Measurements from ENCODE around the gene DENND4B.
"Not testable (repeated sequence)": the region's sequence is repeated elsewhere in the genome, so short reads cannot be mapped to it uniquely, and the experiment has no call there.

DENND4B gene

DNA sequence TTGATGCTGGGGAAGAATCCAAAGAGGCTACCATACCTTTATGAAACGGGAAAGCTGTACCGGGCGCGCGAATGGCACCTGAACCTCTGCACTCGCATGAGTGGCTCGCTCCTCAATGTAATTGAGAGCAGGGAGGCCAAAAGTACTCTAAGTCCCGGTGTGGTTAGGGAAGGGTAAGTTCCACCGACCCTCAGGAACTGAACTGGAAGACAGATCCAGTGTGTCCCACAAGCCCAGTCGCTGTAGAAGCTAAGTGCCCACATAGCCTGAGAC is 24.8 kb downstream of the DENND4B start:
- peaks cover 32% of the 10 kb centered on the region for H3K4me1 ChIP-seq (ENCODE audit: insufficient read depth, low read length)
- peak overlapping the region; percentile 72 for H3K4me3 ChIP-seq (ENCODE audit: low read length)
- H3K27me3 ChIP-seq (ENCODE audit: insufficient read depth, low read length) = no peaks in the 10 kb centered on the region
- H3K9me3 ChIP-seq (ENCODE audit: low read length) = no peaks in the 10 kb centered on the region
- H3K36me3 ChIP-seq (ENCODE audit: insufficient read depth, low read length) = peaks cover 8% of the 10 kb centered on the region
- no peak overlapping the region for H2AFZ ChIP-seq (ENCODE audit: low read depth, low read length)

- H3K36me3 ChIP-seq (ENCODE audit: insufficient read depth, low read length) = peaks cover 8% of the 10 kb centered on the region
- peaks cover 32% of the 10 kb centered on the region for H3K4me1 ChIP-seq (ENCODE audit: insufficient read depth, low read length)
- no peak overlapping the region for H2AFZ ChIP-seq (ENCODE audit: low read depth, low read length)
- no peaks in the 10 kb centered on the region for H3K9me3 ChIP-seq (ENCODE audit: low read length)
- peak overlapping the region; percentile 72 for H3K4me3 ChIP-seq (ENCODE audit: low read length)
- H3K27me3 ChIP-seq (ENCODE audit: insufficient read depth, low read length) = no peaks in the 10 kb centered on the region
Measured at GRCh38 chr1:153921080-153921802, 25.3 kb downstream of the DENND4B start.

DNA sequence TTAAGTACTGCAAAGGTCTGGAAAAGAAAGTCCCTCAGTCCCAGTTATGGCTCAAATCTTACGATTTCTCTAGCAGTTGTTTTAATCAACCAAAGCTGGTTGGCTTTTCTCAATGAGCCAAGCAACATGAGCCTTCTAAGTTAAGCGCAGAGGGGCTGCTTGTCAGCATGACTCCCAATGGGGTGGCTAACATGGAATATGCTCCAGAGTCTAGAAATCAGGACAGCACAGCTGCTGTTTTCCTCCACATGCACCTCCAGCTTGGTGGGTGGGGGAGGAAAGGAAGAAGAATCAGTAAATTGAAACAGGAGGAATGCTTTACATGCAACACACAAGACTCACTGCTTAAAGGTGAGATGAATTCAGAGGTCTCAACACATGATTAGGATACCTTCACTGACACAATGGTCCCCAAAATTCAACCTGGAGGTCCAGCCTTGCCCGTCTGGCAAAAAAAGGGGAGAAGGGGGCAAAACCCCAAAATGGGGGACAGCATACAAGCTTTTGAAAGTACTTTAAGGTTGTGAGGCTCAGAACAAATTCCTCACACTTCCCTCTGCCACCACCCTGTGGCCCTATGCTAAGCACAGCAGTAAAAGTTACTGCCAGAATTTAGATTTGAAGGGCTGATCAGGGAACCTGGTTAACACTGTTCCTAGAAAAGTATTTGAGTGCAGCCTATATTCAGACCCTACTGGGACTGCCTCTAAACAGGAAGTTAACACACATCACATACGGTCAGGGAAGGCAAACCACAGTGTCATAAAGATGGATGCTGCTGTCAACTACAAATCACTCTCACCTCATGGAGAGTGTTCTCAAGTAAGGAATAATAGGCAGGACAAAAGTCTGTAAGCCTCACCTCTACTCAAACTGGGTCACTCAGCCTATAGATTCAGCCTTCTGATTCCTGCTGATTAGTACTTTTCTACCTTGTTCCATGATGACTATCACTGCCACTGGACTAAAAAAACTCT is 26.4 kb downstream of the DENND4B start:
- peaks cover 32% of the 10 kb centered on the region for H3K4me1 ChIP-seq (ENCODE audit: insufficient read depth, low read length)
- no peak overlapping the region for H2AFZ ChIP-seq (ENCODE audit: low read depth, low read length)
- no peaks in the 10 kb centered on the region for H3K27me3 ChIP-seq (ENCODE audit: insufficient read depth, low read length)
- peak overlapping the region; percentile 72 for H3K4me3 ChIP-seq (ENCODE audit: low read length)
- H3K9me3 ChIP-seq (ENCODE audit: low read length) = no peaks in the 10 kb centered on the region
- H3K36me3 ChIP-seq (ENCODE audit: insufficient read depth, low read length) = peaks cover 11% of the 10 kb centered on the region

GRCh38 chr1:153916297-153916696 is 30.2 kb downstream of the DENND4B start:
- peaks cover 15% of the 10 kb centered on the region for H3K36me3 ChIP-seq (ENCODE audit: insufficient read depth, low read length)
- H3K4me1 ChIP-seq (ENCODE audit: insufficient read depth, low read length) = peaks cover 23% of the 10 kb centered on the region
- H3K27me3 ChIP-seq (ENCODE audit: insufficient read depth, low read length) = no peaks in the 10 kb centered on the region
- H3K9me3 ChIP-seq (ENCODE audit: low read length) = no peaks in the 10 kb centered on the region
- no peak overlapping the region for H3K4me3 ChIP-seq (ENCODE audit: low read length)
- H2AFZ ChIP-seq (ENCODE audit: low read depth, low read length) = no peak overlapping the region

- Histone ChIP-seq H3K9me3 (ENCODE audit: low read length) (no peaks in the 10 kb centered on the region), H3K36me3 (ENCODE audit: insufficient read depth, low read length) (peaks cover 15% of the 10 kb centered on the region), H3K4me1 (ENCODE audit: insufficient read depth, low read length) (no peaks in the 10 kb centered on the region), H3K4me3 (ENCODE audit: low read length) (no peak overlapping the region), H3K27me3 (ENCODE audit: insufficient read depth, low read length) (no peaks in the 10 kb centered on the region), H2AFZ (ENCODE audit: low read depth, low read length) (no peak overlapping the region)
Measured at GRCh38 chr1:153912349-153912748, 34.2 kb downstream of the DENND4B start.

- H3K27me3 ChIP-seq (ENCODE audit: insufficient read depth, low read length); H3K9me3 ChIP-seq (ENCODE audit: low read length); H3K4me3 ChIP-seq (ENCODE audit: low read length); H2AFZ ChIP-seq (ENCODE audit: low read depth, low read length); H3K4me1 ChIP-seq (ENCODE audit: insufficient read depth, low read length): not testable (repeated sequence)
- H3K36me3 ChIP-seq (ENCODE audit: insufficient read depth, low read length) = peaks cover 17% of the 10 kb centered on the region
Measured at GRCh38 chr1:153910560-153910959, 36.0 kb downstream of the DENND4B start.

DNA sequence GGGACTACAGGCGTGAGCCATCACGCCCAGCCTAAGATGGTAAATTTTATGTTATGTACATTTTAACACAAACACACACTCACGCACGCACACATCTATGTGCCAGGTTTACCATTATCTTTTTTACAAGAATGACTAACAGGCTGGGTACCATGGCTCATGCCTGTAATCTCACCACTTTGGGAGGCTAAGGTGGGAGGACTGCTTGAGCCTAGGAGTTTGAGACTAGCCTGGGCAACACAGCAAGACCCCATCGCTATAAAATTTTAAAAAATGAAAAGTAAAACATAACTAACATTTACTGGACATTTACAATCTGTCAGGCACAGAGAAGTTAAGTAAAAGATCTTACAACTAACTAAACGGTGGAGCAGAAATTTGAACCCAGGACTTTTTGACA is 38.4 kb downstream of the DENND4B start:
- H3K9me3 ChIP-seq (ENCODE audit: low read length) = peaks cover 4% of the 10 kb centered on the region
- H3K27me3 ChIP-seq (ENCODE audit: insufficient read depth, low read length) = no peaks in the 10 kb centered on the region
- H3K36me3 ChIP-seq (ENCODE audit: insufficient read depth, low read length) = peaks cover 16% of the 10 kb centered on the region

GRCh38 chr1:153907134-153907533 is 39.4 kb downstream of the DENND4B start:
- no peaks in the 10 kb centered on the region for H3K4me1 ChIP-seq (ENCODE audit: insufficient read depth, low read length)
- no peak overlapping the region for H3K4me3 ChIP-seq (ENCODE audit: low read length)

More for the DNA sequence above, 38.4 kb downstream of the DENND4B start:
- H3K4me1 ChIP-seq (ENCODE audit: insufficient read depth, low read length) = no peaks in the 10 kb centered on the region
- H2AFZ ChIP-seq (ENCODE audit: low read depth, low read length) = no peak overlapping the region
- no peak overlapping the region for H3K4me3 ChIP-seq (ENCODE audit: low read length)

GRCh38 chr1:153906396-153906795 is 40.1 kb downstream of the DENND4B start:
- H2AFZ ChIP-seq (ENCODE audit: low read depth, low read length) = no peak overlapping the region
- peaks cover 4% of the 10 kb centered on the region for H3K9me3 ChIP-seq (ENCODE audit: low read length)
- H3K27me3 ChIP-seq (ENCODE audit: insufficient read depth, low read length) = no peaks in the 10 kb centered on the region
- peaks cover 16% of the 10 kb centered on the region for H3K36me3 ChIP-seq (ENCODE audit: insufficient read depth, low read length)
- no peaks in the 10 kb centered on the region for H3K4me1 ChIP-seq (ENCODE audit: insufficient read depth, low read length)
- H3K4me3 ChIP-seq (ENCODE audit: low read length) = no peak overlapping the region

More at GRCh38 chr1:153907134-153907533, 39.4 kb downstream of the DENND4B start:
- H3K9me3 ChIP-seq (ENCODE audit: low read length) = peaks cover 4% of the 10 kb centered on the region
- H2AFZ ChIP-seq (ENCODE audit: low read depth, low read length) = no peak overlapping the region
- peaks cover 16% of the 10 kb centered on the region for H3K36me3 ChIP-seq (ENCODE audit: insufficient read depth, low read length)
- H3K27me3 ChIP-seq (ENCODE audit: insufficient read depth, low read length) = no peaks in the 10 kb centered on the region

GRCh38 chr1:153905908-153906307 is 40.6 kb downstream of the DENND4B start:
- H3K4me1 ChIP-seq (ENCODE audit: insufficient read depth, low read length); H3K27me3 ChIP-seq (ENCODE audit: insufficient read depth, low read length); H3K4me3 ChIP-seq (ENCODE audit: low read length); H2AFZ ChIP-seq (ENCODE audit: low read depth, low read length); H3K9me3 ChIP-seq (ENCODE audit: low read length): not testable (repeated sequence)
- peaks cover 18% of the 10 kb centered on the region for H3K36me3 ChIP-seq (ENCODE audit: insufficient read depth, low read length)

GRCh38 chr1:153903841-153904455 is 42.6 kb downstream of the DENND4B start:
- Histone ChIP-seq H3K36me3 (ENCODE audit: insufficient read depth, low read length) (peaks cover 18% of the 10 kb centered on the region), H3K27me3 (ENCODE audit: insufficient read depth, low read length) (no peaks in the 10 kb centered on the region), H3K4me3 (ENCODE audit: low read length) (no peak overlapping the region)

GRCh38 chr1:153899509-153899908 is 47.0 kb downstream of the DENND4B start:
- no peak overlapping the region for H3K4me3 ChIP-seq (ENCODE audit: low read length)
- H3K36me3 ChIP-seq (ENCODE audit: insufficient read depth, low read length) = peaks cover 16% of the 10 kb centered on the region
- H3K9me3 ChIP-seq (ENCODE audit: low read length) = peaks cover 2% of the 10 kb centered on the region

More at GRCh38 chr1:153903841-153904455, 42.6 kb downstream of the DENND4B start:
- H2AFZ ChIP-seq (ENCODE audit: low read depth, low read length) = no peak overlapping the region
- peaks cover 7% of the 10 kb centered on the region for H3K4me1 ChIP-seq (ENCODE audit: insufficient read depth, low read length)
- H3K9me3 ChIP-seq (ENCODE audit: low read length) = peaks cover 4% of the 10 kb centered on the region

DNA sequence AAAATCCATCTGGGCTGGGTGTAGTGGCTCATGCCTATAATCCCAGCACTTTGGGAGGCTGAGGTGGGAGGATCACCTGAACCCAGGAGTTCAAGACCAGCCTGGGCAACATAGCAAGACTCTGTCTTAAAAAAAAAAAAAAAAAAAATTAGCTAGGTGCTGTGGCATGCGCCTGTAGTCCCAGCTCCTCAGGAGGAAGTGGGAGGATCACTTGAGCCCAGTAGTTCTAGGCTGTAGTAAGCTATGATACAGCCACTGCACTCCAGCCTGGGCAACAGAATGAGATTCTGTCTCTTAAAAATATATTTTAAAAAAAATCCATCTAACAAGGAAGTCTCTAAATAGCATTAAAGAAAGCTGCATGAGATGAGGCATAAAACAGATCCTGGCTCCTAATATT is 50.7 kb downstream of the DENND4B start:
- H3K27me3 ChIP-seq (ENCODE audit: insufficient read depth, low read length); H3K4me3 ChIP-seq (ENCODE audit: low read length); H3K9me3 ChIP-seq (ENCODE audit: low read length); H3K4me1 ChIP-seq (ENCODE audit: insufficient read depth, low read length); H2AFZ ChIP-seq (ENCODE audit: low read depth, low read length): not testable (repeated sequence)
- peaks cover 17% of the 10 kb centered on the region for H3K36me3 ChIP-seq (ENCODE audit: insufficient read depth, low read length)

More at GRCh38 chr1:153899509-153899908, 47.0 kb downstream of the DENND4B start:
- H3K27me3 ChIP-seq (ENCODE audit: insufficient read depth, low read length) = no peaks in the 10 kb centered on the region
- H3K4me1 ChIP-seq (ENCODE audit: insufficient read depth, low read length) = peaks cover 7% of the 10 kb centered on the region
- no peak overlapping the region for H2AFZ ChIP-seq (ENCODE audit: low read depth, low read length)
